ENCODE data around the gene CD83. TPM values are rescaled to one million over a fixed set of nuclear protein-coding genes. Genes with fewer than 3 reads are reported as not detected.

Gene CD83
- total and polyA plus RNA-seq, 2 donors (not counting 1 experiment from before 2014, with no cell fraction given) = 320 to 332 TPM

- POLR2A ChIA-PET = no interaction called here
- TF ChIP-seq CTCF (IDR thresholded peaks at IDR 0.05) (no peak), EZH2 (IDR thresholded peaks at IDR 0.05; ENCODE audit: borderline replicate concordance, insufficient read depth, low read depth, low read length, poor library complexity, severe bottlenecking) (no peak)
- Mint-ChIP-seq H3K27ac (no peak overlapping the region), H3K4me1 (no peaks in the 10 kb centered on the region), H3K4me3 (no peak overlapping the region), H3K9me3 (ENCODE audit: insufficient read depth) (no peaks in the 10 kb centered on the region), H3K27me3 (no peaks in the 10 kb centered on the region)
- intact Hi-C loops (cut with micrococcal nuclease) = no loop called here
- H3K9me3 ChIP-seq (ENCODE audit: control extremely low read depth in 1 of 3, control insufficient read depth in 2 of 3, insufficient read depth in 1 of 3, low read length in 2 of 3) = no peaks in the 10 kb centered on the region
- H3K27me3 ChIP-seq (replicated peaks in 1 of 4; ENCODE audit: control extremely low read depth in 1 of 4, control insufficient read depth in 3 of 4, insufficient read depth in 4 of 4, low read length in 3 of 4) = no peaks in the 10 kb centered on the region
- no peaks in the 10 kb centered on the region for H3K36me3 ChIP-seq (replicated peaks in 1 of 2; ENCODE audit: control extremely low read depth in 1 of 2, control insufficient read depth in 1 of 2, extremely low read depth in 1 of 2, insufficient read depth in 2 of 2, low read length in 1 of 2)
- CTCF ChIA-PET = interaction anchor here (0.6 kb wide), 1 partner anchor 374 kb away, joined by 3 read pairs; no protein-coding TSS in a partner anchor
- H3K9ac ChIP-seq (ENCODE audit: low read length) = no peak overlapping the region
- H3K27ac ChIP-seq (ENCODE audit: low read length in 2 of 2) = no peak overlapping the region
- WGBS (ENCODE audit: insufficient coverage) = no CpG with 5 or more reads among the region's 1 CpG
- H2AFZ ChIP-seq (ENCODE audit: insufficient read depth, low read depth, low read length, poor library complexity, severe bottlenecking) = no peak overlapping the region
- ATAC-seq (ENCODE audit: low read depth) (no peak), DNase-seq (no peak)
- H3K79me2 ChIP-seq (ENCODE audit: control insufficient read depth, insufficient read depth, low read length) = no peaks in the 10 kb centered on the region
- no peak overlapping the region for H3K4me3 ChIP-seq (ENCODE audit: control extremely low read depth in 1 of 5, extremely low read depth in 1 of 5, insufficient read depth in 1 of 5, low read depth in 2 of 5, low read length in 4 of 5)
- H3K4me1 ChIP-seq (ENCODE audit: control insufficient read depth in 2 of 2, insufficient read depth in 2 of 2, low read length in 2 of 2) = no peaks in the 10 kb centered on the region
- H4K20me1 ChIP-seq (ENCODE audit: control insufficient read depth, insufficient read depth, low read length, poor library complexity, severe bottlenecking) = no peaks in the 10 kb centered on the region
- H3K4me2 ChIP-seq (replicated peaks; ENCODE audit: low read depth, low read length, poor library complexity, severe bottlenecking) = no peak overlapping the region
These were observed 65.3 kb downstream of the CD83 start for GRCh38 chr6:14182916-14183315.

Small RNAs within 50 kb of the gene (small RNA-seq; reads per million reads assigned to genes)
- not detected for gene RNU7-133P (ENCODE audit: insufficient read length, low read depth, low replicate concordance)

Other genes starting within 250 kb of the CD83 start
- gene RNF182, start 192.8 kb upstream of the CD83 start, total RNA-seq = 0.10 TPM in 1 of 2 replicates, not detected in the other
- gene RNF182, start 192.8 kb upstream of the CD83 start, polyA plus RNA-seq = 0.12 TPM in 1 of 2 replicates, not detected in the other

All from B cell (primary cell).